Thoracic aorta (tissue), 2 donors: Measurements from ENCODE around the gene SERINC2. TPM values are rescaled to one million over a fixed set of nuclear protein-coding genes. Genes with fewer than 3 reads are reported as not detected.

Source experiments
- ATAC-seq: fragments of 150-250 bp; one replicate; pipeline ENCODE4 v1.8.0; 2017; ENCODE audit warnings: low read depth; ENCODE audit not compliant: insufficient number of reproducible peaks, low FRiP score
- DNase-seq: peaks from one replicate; pipeline ENCODE4 v3.0.0-alpha.2; 2020; ENCODE audit warnings: low spot score
- H3K27ac ChIP-seq, 2 donors: fragments of 200-600 bp; sonication (generic); 1 replicate in 1 of 2; 2 replicates in 1 of 2; pipeline ENCODE4 v1.5.1; 2016; ENCODE audit warnings: mild to moderate bottlenecking in 2 of 2, moderate library complexity in 2 of 2
- H3K27me3 ChIP-seq: fragments of 200-600 bp; sonication (generic); replicated peaks from 2 replicates; pipeline ENCODE4 v1.6.0; 2016; ENCODE audit warnings: mild to moderate bottlenecking; ENCODE audit not compliant: insufficient read depth
- H3K36me3 ChIP-seq: fragments of 200-600 bp; sonication (generic); one replicate; pipeline ENCODE4 v1.5.1; 2016
- H3K4me1 ChIP-seq, 2 donors: fragments of 200-600 bp; sonication (generic); 1 replicate in 1 of 2; 2 replicates in 1 of 2; pipeline versions ENCODE4 v1.5.1 to v1.6.0; 2016; ENCODE audit warnings: low read depth in 2 of 2, mild to moderate bottlenecking in 1 of 2; ENCODE audit not compliant: control insufficient read depth in 1 of 2
- H3K4me3 ChIP-seq: fragments of 200-600 bp; sonication (generic); 2 replicates; pipeline ENCODE4 v1.5.1; 2016; ENCODE audit warnings: mild to moderate bottlenecking
- H3K9me3 ChIP-seq: fragments of 200-600 bp; sonication (generic); 2 replicates; pipeline ENCODE4 v1.5.1; 2016
- CTCF ChIP-seq: fragments of 200-600 bp; sonication (generic); IDR thresholded peaks from one replicate; pipeline ENCODE4 v1.5.1; 2019; ENCODE audit warnings: antibody characterized with exemption
- total RNA-seq, 2 donors: library from RNA; depleted of rRNA; stranded (reverse); fragments of >200 nt; gene quantifications; one replicate each; pipeline versions ENCODE4 v1.1.0 to v1.2.3, GENCODE V29; 2016

The SERINC2 gene
- total RNA-seq, 2 donors from 2014 or later = 7.6 to 12.3 TPM

DNA sequence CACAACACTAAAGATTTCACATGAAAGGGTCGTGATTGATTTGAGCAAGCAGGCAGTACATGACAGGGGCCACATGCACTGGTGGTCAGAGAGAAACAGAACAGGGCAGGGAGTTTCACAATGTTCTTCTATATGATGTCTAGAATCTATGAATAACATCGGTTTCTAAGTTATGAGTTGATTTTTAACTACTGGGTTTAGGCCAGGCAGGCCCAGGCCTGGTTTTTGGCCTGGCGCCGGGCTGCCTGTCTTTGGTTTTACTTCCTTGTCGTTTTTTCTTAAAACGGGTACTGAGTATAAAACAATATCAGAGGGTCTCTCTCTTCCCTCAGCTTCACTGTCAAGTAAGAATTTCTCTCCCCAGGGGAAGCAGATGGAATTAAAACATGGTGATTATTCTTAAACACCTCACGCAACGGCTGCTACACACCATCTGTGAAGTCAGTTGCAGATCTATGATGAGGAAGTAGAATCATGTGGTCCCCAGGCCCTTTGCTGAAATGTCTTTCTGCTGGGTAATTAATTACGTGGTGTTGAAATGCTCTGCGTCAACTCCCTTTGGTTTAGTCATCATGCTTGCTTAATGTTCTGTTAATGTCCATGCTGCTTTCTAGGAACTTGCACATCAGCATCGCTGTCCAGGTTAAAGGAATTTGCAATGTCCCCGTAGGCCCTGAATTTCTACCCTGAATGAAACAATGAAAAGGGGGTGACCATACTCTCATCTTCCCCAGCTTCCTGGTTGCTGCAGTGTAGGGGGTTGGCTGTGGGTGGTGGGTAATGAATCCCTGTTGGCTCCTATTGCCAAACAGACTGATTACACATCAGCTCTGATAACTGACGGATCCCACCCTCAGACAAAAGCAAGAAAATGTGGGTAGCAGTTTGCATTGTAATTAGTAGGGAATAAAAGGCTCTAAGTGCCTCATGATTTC lies 70.3 kb downstream of the SERINC2 start:
- no peak for TF ChIP-seq CTCF
- no peak for ATAC-seq
- H3K36me3 ChIP-seq = no peaks in the 10 kb centered on the region
- no peak overlapping the region for H3K4me3 ChIP-seq
- no peaks in the 10 kb centered on the region for H3K9me3 ChIP-seq
- peak overlapping the region in 1 of 2 donors; percentile 31 for H3K27ac ChIP-seq
- no peaks in the 10 kb centered on the region for H3K4me1 ChIP-seq
- no peak for DNase-seq
- H3K27me3 ChIP-seq = no peaks in the 10 kb centered on the region

Other genes starting within 250 kb of the SERINC2 start
- gene NKAIN1, start 173.3 kb upstream of the SERINC2 start, total RNA-seq = not detected
- 10 to 100 TPM; 26.5 to 44.1 TPM for gene SNRNP40, start 116.4 kb upstream of the SERINC2 start, total RNA-seq
- 10 to 100 TPM; 13.1 to 21.7 TPM for gene ZCCHC17, start 116.2 kb upstream of the SERINC2 start, total RNA-seq
- 10 to 100 TPM; 19.2 to 28.6 TPM for gene FABP3, start 40.1 kb upstream of the SERINC2 start, total RNA-seq
- 1,000 to 10,000 TPM in 1 of 2 donors, 100 to 1,000 TPM in 1; 581 to 1,250 TPM for gene TINAGL1, start 163.3 kb downstream of the SERINC2 start, total RNA-seq
- not detected for gene HCRTR1, start 204.5 kb downstream of the SERINC2 start, total RNA-seq
- 10 to 100 TPM; 69.2 to 99.5 TPM for gene PEF1, start 231.7 kb downstream of the SERINC2 start, total RNA-seq